ENCODE data around the gene GSC2. TPM values are rescaled to one million over a fixed set of nuclear protein-coding genes. Genes with fewer than 3 reads are reported as not detected.

The GSC2 gene
- total and polyA plus RNA-seq, 9 of the 15 experiments (the other 6 are each of a cell fraction or from before 2014, with no cell fraction given), result not detected

GRCh38 chr22:19179497-19180048, 29.5 kb upstream of the GSC2 start (continued):
- TF ChIP-seq FOSL1 (tag; conservative IDR thresholded peaks at IDR 0.05) (no peak), CLOCK (CRISPR knock-in tag; IDR thresholded peaks at IDR 0.05; ENCODE audit: borderline replicate concordance) (no peak), ZBTB40 (IDR thresholded peaks at IDR 0.05) (no peak), ZBTB40 (CRISPR knock-in tag; IDR thresholded peaks at IDR 0.05) (no peak), RCOR1 (IDR thresholded peaks at IDR 0.05; ENCODE audit: borderline replicate concordance in 1 of 2, low read depth in 2 of 2, low read length in 2 of 2) (peak in 1 of 2 experiments; percentile 89; a peak in 1 of 4 replicates), CBX3 (IDR thresholded peaks at IDR 0.05; ENCODE audit: borderline replicate concordance in 1 of 2, low read length in 2 of 2) (no peak), ZNF785 (CRISPR knock-in tag; IDR thresholded peaks at IDR 0.05) (no peak), DMBX1 (CRISPR knock-in tag; IDR thresholded peaks at IDR 0.05; ENCODE audit: borderline replicate concordance) (no peak), ZHX1 (conservative IDR thresholded peaks at IDR 0.05; ENCODE audit: low read length) (peak; percentile 69; the same call in 1 of the 2 replicates), ADNP (tag; IDR thresholded peaks at IDR 0.05) (no peak), TCFL5 (CRISPR knock-in tag; conservative IDR thresholded peaks at IDR 0.05) (no peak)

Data from K562 (cell line).